HFF-Myc (cell line): Measurements from ENCODE around the gene TNIP3.

Experiments used
- DNase-seq: peaks from one replicate; pipeline ENCODE4 v3.0.0-alpha.2; 2011; ENCODE audit warnings: low read depth; ENCODE audit errors: extremely low read depth
- H3K4me3 ChIP-seq: replicated peaks from 2 replicates; pipeline ENCODE4 v1.5.1; 2011; ENCODE audit warnings: low read depth, mild to moderate bottlenecking, control low read depth, low read length
- CTCF ChIP-seq: IDR thresholded peaks from 2 replicates; pipeline ENCODE4 v1.5.1; 2012; ENCODE audit warnings: mild to moderate bottlenecking, low read depth, low read length, control low read depth; ENCODE audit errors: missing control alignments

The TNIP3 gene

GRCh38 chr4:121166976-121167375 lies 2.9 kb upstream of the TNIP3 start:
- no peak for DNase-seq
- no peak for TF ChIP-seq CTCF

GRCh38 chr4:121165206-121165605 lies 1.1 kb upstream of the TNIP3 start:
- DNase-seq: no peak
- TF ChIP-seq CTCF: no peak
- H3K4me3 ChIP-seq: no peak overlapping the region

More at GRCh38 chr4:121166976-121167375, 2.9 kb upstream of the TNIP3 start:
- H3K4me3 ChIP-seq: no peak overlapping the region

GRCh38 chr4:121156822-121157769 lies 7.0 kb downstream of the TNIP3 start:
- H3K4me3 ChIP-seq: peak overlapping the region; percentile 45
- no peak for TF ChIP-seq CTCF
- no peak for DNase-seq

- TF ChIP-seq CTCF: no peak
- peak overlapping the region; percentile 45 for H3K4me3 ChIP-seq
- peak; percentile 69 for DNase-seq
Observed at GRCh38 chr4:121155893-121156292, 8.2 kb downstream of the TNIP3 start.

GRCh38 chr4:121154103-121154515 lies 10.0 kb downstream of the TNIP3 start:
- TF ChIP-seq CTCF: no peak
- DNase-seq: no peak
- no peak overlapping the region for H3K4me3 ChIP-seq

GRCh38 chr4:121151942-121152341 lies 12.2 kb downstream of the TNIP3 start:
- no peak overlapping the region for H3K4me3 ChIP-seq
- DNase-seq: no peak
- no peak for TF ChIP-seq CTCF
